Left ventricle myocardium superior (tissue), 1 donor: ENCODE measurements around the gene ST3GAL3. TPM values are rescaled to one million over a fixed set of nuclear protein-coding genes. Genes with fewer than 3 reads are reported as not detected.

Experiments
- ATAC-seq: fragments of 200-7000 bp; cut with Tn5 transposase; one replicate; pipeline ENCODE4 v1.9.1; 2020; ENCODE audit warnings: mild to moderate bottlenecking, moderate library complexity
- DNase-seq: peaks from one replicate; pipeline ENCODE4 v3.0.0-alpha.2; 2020
- intact Hi-C: fragments of 100-400 bp; cut with micrococcal nuclease; formaldehyde crosslinking; loops from one replicate; pipeline ENCODE4 v1.11.0; 2022
- total RNA-seq: library from RNA; stranded (reverse); fragmentation: NEBNext Ultra II Directional; extraction: Animal tissue kit (Norgen Biotek cat#: 25700); gene quantifications from one replicate; pipeline ENCODE4 v1.2.1, GENCODE V29; 2021
- donor health status: DM: no; HTN: yes; CAD: no; lungs with severe emphysema.

The ST3GAL3 gene
- total RNA-seq, 1 donor from 2014 or later: 24.7 TPM

DNA sequence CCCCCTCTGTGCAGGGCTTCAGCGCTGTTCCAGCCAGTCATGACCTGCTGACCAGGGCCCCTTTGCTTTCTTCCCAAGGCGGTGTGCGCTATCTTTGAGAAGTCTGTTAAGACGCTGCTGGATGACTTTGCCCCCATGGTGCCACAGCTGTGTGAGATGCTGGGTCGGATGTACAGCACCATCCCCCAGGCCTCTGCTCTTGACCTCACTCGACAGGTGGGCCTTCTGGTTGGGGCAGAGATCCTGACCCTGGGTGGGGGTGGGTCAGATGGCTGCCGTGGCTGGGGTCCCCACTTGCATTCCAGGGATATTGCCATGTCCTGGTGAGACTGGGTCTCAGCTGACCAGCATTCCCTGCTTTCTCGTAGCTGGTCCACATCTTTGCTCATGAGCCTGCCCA, 253.5 kb downstream of the ST3GAL3 start:
- DNase-seq: no peak
- intact Hi-C loops: no loop called here
- no peak for ATAC-seq

DNA sequence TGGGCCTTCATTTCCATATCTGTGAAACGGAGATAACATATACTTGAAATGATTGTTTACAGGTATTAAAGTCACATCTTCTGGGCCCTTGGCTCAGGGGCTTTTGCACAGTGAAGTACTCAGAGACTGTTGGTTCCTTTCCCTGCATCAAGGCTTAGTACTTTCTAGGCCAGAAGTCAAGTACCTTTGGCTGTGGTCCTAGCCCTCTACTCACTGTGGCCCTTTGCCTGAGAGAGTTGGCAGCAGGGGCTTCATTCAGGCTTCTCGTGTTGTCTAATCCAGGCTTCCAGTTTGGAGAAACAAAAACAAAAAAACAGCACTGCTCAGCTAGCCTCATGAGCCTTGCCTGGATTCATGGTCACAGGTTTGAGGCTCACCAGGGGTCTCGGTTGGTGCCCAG, 254.4 kb downstream of the ST3GAL3 start:
- ATAC-seq (peak; percentile 67), DNase-seq (no peak)
- intact Hi-C loops: no loop called here

DNA sequence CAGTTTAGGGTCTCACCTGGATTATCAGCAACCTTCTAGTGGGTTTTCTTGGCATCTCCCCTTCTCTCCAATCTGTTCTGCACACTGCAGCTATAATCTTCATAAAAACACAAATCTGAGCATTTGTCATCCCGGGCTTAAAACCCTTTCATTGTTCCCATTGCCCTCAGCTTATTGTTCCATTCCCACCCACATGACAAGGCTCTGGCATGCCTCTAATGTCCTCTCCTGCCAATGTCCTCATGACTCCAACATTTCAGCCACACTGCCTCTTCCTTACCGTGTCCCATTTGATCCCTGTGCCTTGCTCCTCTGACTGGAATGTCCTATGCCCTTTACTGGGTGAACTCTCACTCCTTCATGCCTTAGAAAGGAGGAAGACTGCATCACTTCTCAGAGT, 255.0 kb downstream of the ST3GAL3 start:
- DNase-seq (no peak), ATAC-seq (peak; percentile 11)
- intact Hi-C loops: no loop called here

DNA sequence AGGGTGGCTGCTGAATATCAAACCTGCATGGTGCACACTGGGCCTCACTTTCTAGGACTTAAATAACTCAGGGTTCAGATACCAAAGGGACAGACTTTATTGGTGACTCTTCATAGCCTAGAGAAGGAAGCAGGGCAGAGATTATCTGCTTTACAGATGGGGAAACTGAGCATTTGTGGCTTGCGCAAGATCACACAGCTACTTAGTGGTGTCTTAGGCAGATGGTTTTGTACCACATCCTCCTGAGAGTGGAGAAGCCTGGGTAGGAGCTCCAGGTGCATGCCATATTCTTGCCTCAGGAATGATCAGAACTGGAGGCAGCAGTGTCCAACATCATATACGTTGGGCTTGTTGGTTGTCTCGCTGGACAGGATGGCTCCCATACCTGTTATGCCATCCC, 255.7 kb downstream of the ST3GAL3 start:
- no peak for ATAC-seq
- DNase-seq: no peak
- intact Hi-C loops: no loop called here

DNA sequence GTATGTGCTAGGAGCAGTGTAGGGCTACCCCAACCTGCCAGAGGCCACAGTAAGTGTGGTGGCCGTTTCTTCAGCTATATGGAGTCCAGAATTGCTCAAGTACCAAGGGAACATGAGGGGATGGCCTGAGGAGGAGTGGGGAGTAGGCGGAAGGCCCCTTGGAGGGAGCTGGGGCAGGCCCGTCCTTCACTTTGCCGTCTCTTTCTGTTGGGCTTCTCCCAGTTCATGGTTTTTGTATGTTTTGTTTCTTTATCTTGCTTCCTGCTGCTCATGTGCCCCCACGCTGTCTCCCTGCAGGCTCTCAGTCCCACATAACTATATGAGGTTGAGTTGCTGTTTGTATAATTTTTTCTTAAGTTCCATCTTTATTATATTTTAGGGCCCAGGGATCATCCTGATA, 256.6 kb downstream of the ST3GAL3 start:
- ATAC-seq (no peak), DNase-seq (no peak)
- intact Hi-C loops: no loop called here

DNA sequence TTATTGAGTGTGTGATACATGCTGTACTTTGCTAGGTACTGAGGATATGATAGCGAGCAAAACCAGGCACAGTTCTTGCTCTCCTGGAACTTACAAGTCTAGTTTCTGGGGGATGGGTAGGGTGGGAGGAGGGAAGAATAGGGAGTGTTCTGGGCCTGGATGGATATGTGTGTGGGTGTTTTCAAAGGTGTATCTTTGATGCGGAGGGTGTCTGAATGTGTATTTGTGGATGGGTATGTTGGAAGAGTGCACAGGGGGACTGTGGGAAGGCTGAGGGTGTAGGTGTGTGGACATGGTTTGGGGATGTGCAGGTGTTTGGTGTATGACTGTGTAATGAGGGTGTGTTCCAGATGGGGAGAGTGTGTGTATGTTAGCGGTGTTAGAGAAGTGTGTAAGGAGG, 258.0 kb downstream of the ST3GAL3 start:
- DNase-seq (no peak), ATAC-seq (no peak)
- intact Hi-C loops: no loop called here

DNA sequence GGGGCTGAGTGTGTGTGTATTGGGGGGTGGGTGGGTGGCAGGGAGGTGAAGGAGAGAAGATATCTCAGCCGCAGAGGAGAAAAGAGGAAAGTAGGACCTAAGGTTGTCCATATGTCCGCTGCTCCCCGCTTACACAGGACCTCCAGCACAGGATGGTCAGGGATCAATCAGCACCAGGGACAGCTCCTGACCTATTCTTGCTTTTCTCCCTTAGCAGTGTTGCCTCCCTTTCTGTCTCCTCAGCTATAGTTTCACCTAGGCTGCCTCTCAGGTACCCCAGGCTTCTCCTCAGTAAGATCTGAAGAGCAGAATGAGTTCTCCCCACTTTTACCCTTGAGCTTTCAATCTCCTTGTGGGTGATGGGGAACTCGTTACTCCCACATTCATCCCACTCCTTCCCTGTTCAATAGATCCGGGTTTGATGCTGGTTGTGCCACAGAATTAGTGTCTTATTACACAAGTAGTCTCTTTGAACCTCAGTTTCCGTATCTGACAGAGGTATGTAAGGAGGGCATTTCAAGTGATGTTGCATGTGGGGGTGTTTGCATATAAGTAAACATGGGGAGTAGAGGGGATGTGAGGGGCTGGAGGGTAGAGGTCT, 261.1 kb downstream of the ST3GAL3 start:
- intact Hi-C loops: no loop called here
- ATAC-seq: no peak
- no peak for DNase-seq

DNA sequence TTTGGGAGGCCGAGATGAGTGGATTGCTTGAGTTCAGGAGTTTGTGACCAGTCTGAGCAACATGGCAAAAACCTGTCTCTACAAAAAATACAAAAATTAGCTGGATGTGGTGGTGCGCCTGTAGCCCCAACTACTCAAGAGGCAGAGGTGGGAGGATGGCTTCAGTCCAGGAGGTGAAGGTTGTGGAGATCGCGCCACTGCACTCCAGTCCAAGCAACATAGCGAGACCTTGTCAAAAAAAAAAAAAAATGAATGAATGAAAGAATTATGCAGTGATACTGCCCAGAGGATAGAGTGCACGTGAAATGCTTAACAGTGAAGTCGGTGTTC, 262.0 kb downstream of the ST3GAL3 start:
- intact Hi-C loops: no loop called here
- ATAC-seq: no peak
- DNase-seq: no peak

DNA sequence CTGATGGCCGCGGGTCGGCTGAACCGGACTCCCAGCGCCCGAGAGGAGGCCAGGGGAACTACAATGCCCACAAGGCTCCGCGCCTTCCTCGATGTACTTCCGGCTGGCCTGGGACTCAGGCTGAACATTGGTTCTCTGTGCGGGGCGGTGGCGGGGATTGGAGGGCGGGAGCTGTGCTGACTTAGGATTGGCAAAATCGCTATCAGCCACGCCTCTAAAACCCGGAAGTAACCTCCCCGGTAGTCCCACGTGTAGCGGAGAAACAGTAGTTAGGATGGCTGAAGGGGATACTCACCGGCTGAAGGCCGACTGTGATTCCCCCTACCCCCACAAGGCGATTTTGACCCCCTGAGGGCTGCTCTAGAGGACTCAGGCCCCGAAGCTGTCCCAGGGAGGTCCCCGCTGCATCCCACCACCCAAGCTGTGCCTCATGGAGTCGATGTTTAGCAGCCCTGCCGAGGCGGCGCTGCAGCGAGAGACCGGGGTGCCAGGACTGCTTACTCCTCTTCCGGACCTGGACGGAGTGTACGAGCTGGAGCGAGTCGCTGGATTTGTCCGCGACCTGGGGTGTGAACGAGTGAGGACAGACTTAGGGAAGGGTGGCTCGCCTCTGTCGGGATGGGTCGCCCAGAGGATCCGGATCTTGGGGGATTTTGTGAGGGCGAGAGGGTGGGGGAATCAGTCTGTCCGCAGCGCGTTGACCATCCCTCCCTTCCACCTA, 262.6 kb downstream of the ST3GAL3 start, which contains the start of gene DPH2:
Gene DPH2 (plus strand): TSS at position 265 of the 721 bp plus-strand sequence. CDS start 166 bp downstream, at position 431.
- peak; percentile 97 for DNase-seq
- intact Hi-C loops: no loop called here
- peak; percentile 88 for ATAC-seq

DNA sequence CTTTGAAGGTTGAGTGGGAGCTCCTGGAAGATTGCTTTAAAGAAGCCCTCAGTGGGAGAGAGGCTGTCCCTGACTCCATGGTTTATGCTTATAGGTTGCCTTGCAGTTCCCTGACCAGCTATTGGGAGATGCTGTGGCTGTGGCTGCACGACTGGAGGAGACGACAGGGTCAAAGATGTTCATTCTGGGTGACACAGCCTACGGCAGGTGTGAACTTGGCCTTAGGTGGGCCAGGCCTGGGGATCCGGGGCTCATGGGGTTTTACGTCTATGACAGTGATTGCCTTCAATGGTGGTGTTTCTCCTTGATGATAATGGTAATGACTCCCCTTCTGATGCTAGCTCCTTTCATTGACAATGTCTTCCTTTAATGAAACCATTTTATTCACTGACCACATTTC, 263.2 kb downstream of the ST3GAL3 start:
- intact Hi-C loops: no loop called here
- ATAC-seq: no peak
- no peak for DNase-seq

DNA sequence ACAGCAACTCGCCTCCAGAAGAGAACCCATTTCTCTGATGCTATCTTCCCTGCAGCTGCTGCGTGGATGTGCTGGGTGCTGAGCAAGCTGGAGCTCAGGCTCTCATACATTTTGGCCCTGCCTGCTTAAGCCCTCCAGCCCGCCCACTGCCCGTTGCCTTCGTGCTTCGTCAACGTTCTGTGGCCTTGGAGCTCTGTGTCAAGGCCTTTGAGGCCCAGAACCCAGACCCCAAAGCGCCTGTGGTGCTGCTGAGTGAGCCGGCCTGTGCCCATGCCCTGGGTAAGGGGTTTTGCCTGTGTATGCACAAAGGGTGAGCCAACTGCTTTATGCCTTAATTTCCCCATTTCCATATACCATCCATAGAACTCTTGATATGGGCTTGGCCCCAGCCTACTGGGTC, 263.6 kb downstream of the ST3GAL3 start:
- DNase-seq: no peak
- intact Hi-C loops: no loop called here
- no peak for ATAC-seq

DNA sequence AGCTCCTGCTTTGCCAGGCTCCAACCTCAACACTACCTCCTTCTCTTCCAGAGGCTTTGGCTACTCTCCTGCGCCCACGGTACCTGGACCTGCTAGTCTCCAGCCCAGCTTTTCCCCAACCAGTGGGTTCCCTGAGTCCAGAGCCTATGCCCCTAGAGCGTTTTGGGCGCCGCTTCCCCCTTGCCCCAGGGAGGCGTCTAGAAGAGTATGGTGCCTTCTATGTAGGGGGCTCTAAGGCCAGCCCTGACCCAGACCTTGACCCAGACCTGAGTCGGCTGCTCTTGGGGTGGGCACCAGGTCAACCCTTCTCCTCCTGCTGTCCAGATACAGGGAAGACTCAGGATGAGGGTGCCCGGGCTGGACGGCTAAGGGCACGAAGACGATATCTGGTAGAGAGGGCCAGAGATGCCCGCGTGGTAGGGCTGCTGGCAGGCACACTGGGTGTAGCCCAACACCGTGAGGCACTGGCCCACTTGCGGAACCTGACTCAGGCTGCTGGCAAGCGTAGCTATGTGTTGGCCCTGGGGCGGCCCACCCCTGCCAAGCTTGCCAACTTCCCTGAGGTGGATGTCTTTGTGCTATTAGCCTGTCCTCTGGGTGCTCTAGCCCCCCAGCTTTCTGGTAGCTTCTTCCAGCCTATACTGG, 264.1 kb downstream of the ST3GAL3 start:
- no peak for ATAC-seq
- no peak for DNase-seq
- intact Hi-C loops: no loop called here

DNA sequence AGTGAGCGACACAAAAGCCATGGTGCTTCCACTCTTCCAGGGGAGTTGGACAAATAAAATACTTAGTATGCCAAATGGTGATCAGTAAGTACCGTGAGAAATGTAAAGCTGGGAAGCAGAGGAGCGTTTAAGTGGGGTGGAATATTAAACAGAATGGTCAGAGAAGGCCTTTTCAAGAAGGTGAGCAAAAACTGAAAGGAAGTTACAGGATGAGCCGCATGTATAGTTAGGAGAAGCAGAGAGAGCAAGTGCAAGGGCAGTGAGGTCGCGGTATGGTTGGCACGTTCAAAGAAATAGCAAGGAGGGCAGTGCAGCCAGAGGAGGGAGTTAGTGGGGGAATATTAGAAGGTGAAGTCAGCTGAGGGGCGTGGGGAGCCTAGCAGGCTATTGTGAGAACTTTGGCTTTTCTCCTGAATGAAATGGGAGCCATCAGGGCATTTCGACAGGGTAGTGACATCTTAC, 266.7 kb downstream of the ST3GAL3 start:
- no peak for DNase-seq
- ATAC-seq: peak; percentile 2
- intact Hi-C loops: no loop called here

DNA sequence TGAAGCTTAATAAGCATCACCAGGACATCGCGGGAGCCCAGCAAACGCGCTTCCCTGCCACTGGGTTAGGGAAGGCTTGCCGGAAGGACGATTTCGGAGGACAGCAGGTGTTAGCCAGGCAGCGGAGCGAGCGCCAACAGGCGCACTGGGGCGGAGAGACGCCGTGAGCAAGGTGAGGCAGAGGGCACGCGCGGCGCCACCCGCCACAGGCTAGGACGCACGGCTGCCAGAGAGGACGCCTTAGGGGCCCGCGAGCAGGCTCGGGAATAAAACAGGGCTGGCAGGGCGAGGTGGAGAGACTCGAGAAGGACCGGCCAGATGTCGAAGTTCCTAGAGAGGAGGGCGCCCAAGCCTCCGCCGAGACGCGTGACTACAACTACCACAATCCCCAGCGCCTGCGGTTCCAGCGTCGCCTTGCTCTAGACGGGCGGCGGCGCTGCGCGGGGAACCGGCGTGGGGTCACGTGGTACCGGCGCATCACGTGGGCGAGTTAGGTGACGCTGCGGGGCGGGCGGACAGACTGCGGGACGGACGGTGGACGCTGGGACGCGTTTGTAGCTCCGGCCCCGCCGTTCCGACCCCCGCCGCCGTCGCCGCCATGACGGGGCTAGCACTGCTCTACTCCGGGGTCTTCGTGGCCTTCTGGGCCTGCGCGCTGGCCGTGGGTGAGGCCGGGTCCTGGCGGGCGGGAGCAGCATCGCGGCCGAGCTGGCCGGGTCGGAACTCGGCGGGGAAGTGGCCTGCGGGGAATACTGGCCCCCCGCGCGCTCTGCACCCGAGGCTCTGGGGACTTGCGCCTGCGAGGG, 267.3 kb downstream of the ST3GAL3 start, which contains the start of gene ATP6V0B:
Gene ATP6V0B (plus strand): TSS at position 518 of the 806 bp plus-strand sequence. CDS start 81 bp downstream, at position 599.
- peak; percentile 99 for DNase-seq
- intact Hi-C loops: no loop called here
- peak; percentile 89 for ATAC-seq

DNA sequence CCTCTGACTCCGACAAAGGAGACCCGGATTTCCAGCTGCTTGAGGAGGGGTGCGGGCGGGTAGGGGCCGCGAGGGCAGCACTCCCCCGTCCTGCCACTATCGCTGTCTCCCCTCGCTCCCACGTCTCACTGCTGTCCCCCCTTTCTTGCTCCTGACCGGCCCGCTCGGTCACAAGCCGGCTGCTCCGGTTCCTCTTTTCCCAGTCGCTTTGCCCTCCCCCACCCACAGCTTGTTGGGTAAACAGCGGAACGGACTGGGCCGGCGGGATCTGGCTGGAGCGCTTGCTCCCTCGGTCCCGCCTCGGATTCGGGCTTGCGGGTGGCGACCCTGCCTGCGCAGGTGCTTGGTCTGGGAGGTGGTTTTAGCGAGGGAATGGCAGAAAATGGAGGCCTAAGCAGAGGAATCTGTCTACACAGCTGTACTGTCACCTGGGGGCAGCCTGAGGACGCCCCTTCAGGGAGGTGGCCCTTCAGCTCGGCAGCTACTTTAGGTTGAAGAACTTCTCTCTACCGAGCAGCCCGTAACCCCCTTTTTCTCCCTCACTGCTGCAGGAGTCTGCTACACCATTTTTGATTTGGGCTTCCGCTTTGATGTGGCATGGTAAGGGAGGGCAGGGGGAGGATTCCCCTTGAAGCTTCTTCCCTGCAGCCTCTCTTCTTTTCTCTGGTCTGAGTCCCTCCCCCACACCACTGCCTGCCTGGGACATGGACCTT, 268.1 kb downstream of the ST3GAL3 start:
- DNase-seq: peak; percentile 70
- intact Hi-C loops: no loop called here

DNA sequence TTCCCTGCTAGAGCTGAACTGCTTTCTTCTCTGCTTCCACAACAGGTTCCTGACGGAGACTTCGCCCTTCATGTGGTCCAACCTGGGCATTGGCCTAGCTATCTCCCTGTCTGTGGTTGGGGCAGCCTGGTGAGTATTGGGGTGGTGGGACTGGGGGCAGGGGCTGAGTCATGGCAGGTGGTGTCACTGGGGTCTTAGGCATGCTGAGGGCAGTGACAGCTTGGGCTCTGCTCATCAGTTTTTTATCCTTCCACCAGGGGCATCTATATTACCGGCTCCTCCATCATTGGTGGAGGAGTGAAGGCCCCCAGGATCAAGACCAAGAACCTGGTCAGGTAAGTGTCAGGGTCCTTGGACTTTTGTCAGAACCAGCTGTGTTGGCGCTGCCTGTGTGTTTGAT, 268.7 kb downstream of the ST3GAL3 start:
- intact Hi-C loops: no loop called here
- DNase-seq (no peak), ATAC-seq (no peak)

More for the DNA sequence above, 268.1 kb downstream of the ST3GAL3 start:
- peak; percentile 24 for ATAC-seq

DNA sequence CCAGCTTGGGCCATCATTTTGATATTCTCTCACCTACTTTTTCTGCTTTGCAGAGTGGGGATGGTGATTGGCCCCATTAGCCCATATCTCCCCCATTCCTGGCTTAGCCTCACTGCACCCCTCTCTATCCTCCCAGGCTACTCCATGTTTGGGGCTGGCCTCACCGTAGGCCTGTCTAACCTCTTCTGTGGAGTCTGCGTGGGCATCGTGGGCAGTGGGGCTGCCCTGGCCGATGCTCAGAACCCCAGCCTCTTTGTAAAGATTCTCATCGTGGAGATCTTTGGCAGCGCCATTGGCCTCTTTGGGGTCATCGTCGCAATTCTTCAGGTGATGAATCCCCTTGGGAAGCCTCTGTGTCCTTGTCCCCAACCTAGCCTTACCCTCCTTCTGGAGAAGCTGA, 269.6 kb downstream of the ST3GAL3 start:
- intact Hi-C loops: no loop called here
- no peak for DNase-seq
- no peak for ATAC-seq

DNA sequence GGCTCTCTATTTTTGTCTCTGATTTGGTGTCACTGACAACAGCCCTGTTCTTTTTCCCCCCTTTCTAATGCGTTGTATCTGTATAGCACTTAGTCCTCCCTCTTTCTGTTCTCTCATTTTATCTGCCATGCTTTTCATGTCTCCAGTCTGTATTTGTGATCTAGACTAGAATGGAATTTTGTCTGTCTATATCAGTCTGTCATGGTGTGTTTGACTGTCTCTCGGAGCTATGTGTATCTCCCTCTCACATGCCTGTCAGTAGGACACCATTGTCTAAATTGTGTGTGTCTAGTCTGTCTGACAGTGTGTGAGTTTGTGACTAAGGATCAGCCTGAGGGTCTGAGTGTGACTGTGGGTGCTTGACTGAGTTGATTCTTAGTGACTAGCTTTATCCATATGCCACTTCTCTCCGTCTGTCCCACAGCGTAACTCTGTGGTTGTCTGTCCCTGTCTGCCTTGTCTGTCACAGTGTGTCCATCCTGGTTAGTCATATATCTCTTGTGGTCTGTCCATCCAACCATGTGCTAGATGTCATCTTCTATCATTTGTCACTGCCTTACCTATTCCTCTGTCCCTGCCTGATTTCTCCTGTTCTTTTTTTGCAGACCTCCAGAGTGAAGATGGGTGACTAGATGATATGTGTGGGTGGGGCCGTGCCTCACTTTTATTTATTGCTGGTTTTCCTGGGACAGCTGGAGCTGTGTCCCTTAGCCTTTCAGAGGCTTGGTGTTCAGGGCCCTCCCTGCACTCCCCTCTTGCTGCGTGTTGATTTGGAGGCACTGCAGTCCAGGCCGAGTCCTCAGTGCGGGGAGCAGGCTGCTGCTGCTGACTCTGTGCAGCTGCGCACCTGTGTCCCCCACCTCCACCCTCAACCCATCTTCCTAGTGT, 270.3 kb downstream of the ST3GAL3 start:
- ATAC-seq: no peak
- intact Hi-C loops: no loop called here
- DNase-seq: no peak
